Liver (tissue), 3 donors: Measurements from ENCODE around the gene OSGIN1.

ENCODE experiments used
- CTCF ChIP-seq: fragments of 150-350 bp; IDR thresholded peaks from 2 replicates; pipeline ENCODE4 v1.5.1; 2017; ENCODE audit warnings: improper control_type of control experiment, low read depth, low read length; ENCODE audit not compliant: missing input control
- TAF1 ChIP-seq: conservative IDR thresholded peaks from 2 replicates; pipeline ENCODE4 v1.6.1; 2016; ENCODE audit warnings: antibody characterized with exemption, mild to moderate bottlenecking
- donor health status: healthy.
- donor health status: healthy.

GRCh38 chr16:83940119-83940518 lies 12.9 kb upstream of the OSGIN1 start:
- TF ChIP-seq TAF1 = no peak
- no peak for TF ChIP-seq CTCF
